T-helper 17 cell (primary cell): ENCODE results near the gene PCCB. TPM values are rescaled to one million over a fixed set of nuclear protein-coding genes. Genes with fewer than 3 reads are reported as not detected.
A peak's percentile ranks its signal among the peaks of the same experiment; 100 is the strongest.
"Not testable (repeated sequence)": the region's sequence is repeated elsewhere in the genome, so short reads cannot be mapped to it uniquely, and the experiment has no call there.

Experiments
- ATAC-seq: fragments of 150-1000 bp; cut with Tn5 transposase; 2 replicates; pipeline ENCODE4 v1.10.0; 2021; ENCODE audit warnings: mild to moderate bottlenecking, moderate library complexity
- DNase-seq, 3 donors: peaks; one replicate each; pipeline versions ENCODE4 v3.0.0 to v3.0.0-alpha.2; 2020 to 2021
- H3K9me3 ChIP-seq: one replicate; pipeline ENCODE4 v1.7.0; 2013; ENCODE audit warnings: low read length, mild to moderate bottlenecking; ENCODE audit not compliant: control insufficient read depth, poor library complexity, severe bottlenecking
- H3K27ac Mint-ChIP-seq: one replicate; pipeline ENCODE4 v1.8.0; 2022; ENCODE audit warnings: mild to moderate bottlenecking, moderate library complexity, mixed read lengths
- H3K27me3 Mint-ChIP-seq: one replicate; pipeline ENCODE4 v1.8.0; 2022; ENCODE audit warnings: mixed read lengths
- H3K36me3 Mint-ChIP-seq: one replicate; pipeline ENCODE4 v1.8.0; 2022; ENCODE audit warnings: low read depth, mixed read lengths
- H3K4me1 Mint-ChIP-seq: one replicate; pipeline ENCODE4 v1.8.0; 2022; ENCODE audit warnings: mild to moderate bottlenecking, mixed read lengths
- H3K4me3 Mint-ChIP-seq: one replicate; pipeline ENCODE4 v1.8.0; 2022; ENCODE audit warnings: mild to moderate bottlenecking, moderate library complexity, mixed read lengths
- total RNA-seq, 4 donors: library from RNA in 2 of 4; stranded (reverse) in 2 of 4; gene quantifications; one replicate each; pipeline ENCODE4 v1.2.3 and lab custom pipeline; 2022 to 2026

PCCB gene
- total RNA-seq, 2 donors from 2014 or later: 13.0 to 13.3 TPM

GRCh38 chr3:136343873-136344555 is 93.9 kb downstream of the PCCB start:
- DNase-seq: no peak
- peak overlapping the region; percentile 59 for H3K27ac Mint-ChIP-seq
- no peaks in the 10 kb centered on the region for H3K4me1 Mint-ChIP-seq
- no peak overlapping the region for H3K4me3 Mint-ChIP-seq
- H3K27me3 Mint-ChIP-seq: no peaks in the 10 kb centered on the region
- H3K36me3 Mint-ChIP-seq: no peaks in the 10 kb centered on the region
- H3K9me3 ChIP-seq: no peaks in the 10 kb centered on the region
- no peak for ATAC-seq

GRCh38 chr3:136346486-136346885 is 96.3 kb downstream of the PCCB start:
- H3K4me3 Mint-ChIP-seq: no peak overlapping the region
- H3K27me3 Mint-ChIP-seq: no peaks in the 10 kb centered on the region
- no peaks in the 10 kb centered on the region for H3K9me3 ChIP-seq
- H3K27ac Mint-ChIP-seq: peak overlapping the region; percentile 68
- H3K36me3 Mint-ChIP-seq: no peaks in the 10 kb centered on the region
- no peak for DNase-seq
- ATAC-seq: no peak
- H3K4me1 Mint-ChIP-seq: no peaks in the 10 kb centered on the region

- H3K4me3 Mint-ChIP-seq: no peak overlapping the region
- H3K9me3 ChIP-seq: no peaks in the 10 kb centered on the region
- DNase-seq (no peak), ATAC-seq (no peak)
- H3K27ac Mint-ChIP-seq: no peak overlapping the region
- no peaks in the 10 kb centered on the region for H3K27me3 Mint-ChIP-seq
- peaks cover 6% of the 10 kb centered on the region for H3K36me3 Mint-ChIP-seq
- peaks cover 3% of the 10 kb centered on the region for H3K4me1 Mint-ChIP-seq
These were observed 100.0 kb downstream of the PCCB start for GRCh38 chr3:136350132-136350531.

GRCh38 chr3:136350557-136350956 is 100.4 kb downstream of the PCCB start:
- Mint-ChIP-seq H3K27me3 (no peaks in the 10 kb centered on the region), H3K4me3 (no peak overlapping the region), H3K4me1 (peaks cover 3% of the 10 kb centered on the region), H3K27ac (no peak overlapping the region), H3K36me3 (peaks cover 9% of the 10 kb centered on the region)
- DNase-seq (no peak), ATAC-seq (no peak)
- H3K9me3 ChIP-seq: no peaks in the 10 kb centered on the region

GRCh38 chr3:136351351-136351750 is 101.2 kb downstream of the PCCB start:
- ATAC-seq: no peak
- Mint-ChIP-seq H3K27me3 (no peaks in the 10 kb centered on the region), H3K36me3 (peaks cover 9% of the 10 kb centered on the region)

GRCh38 chr3:136351905-136352304 is 101.8 kb downstream of the PCCB start:
- H3K27ac Mint-ChIP-seq: peak overlapping the region; percentile 79
- no peaks in the 10 kb centered on the region for H3K9me3 ChIP-seq
- ATAC-seq: no peak
- peaks cover 9% of the 10 kb centered on the region for H3K36me3 Mint-ChIP-seq
- H3K27me3 Mint-ChIP-seq: no peaks in the 10 kb centered on the region
- H3K4me1 Mint-ChIP-seq: peaks cover 3% of the 10 kb centered on the region
- DNase-seq: no peak
- H3K4me3 Mint-ChIP-seq: no peak overlapping the region

More at GRCh38 chr3:136351351-136351750, 101.2 kb downstream of the PCCB start:
- no peaks in the 10 kb centered on the region for H3K9me3 ChIP-seq
- H3K4me1 Mint-ChIP-seq: peaks cover 3% of the 10 kb centered on the region
- no peak overlapping the region for H3K4me3 Mint-ChIP-seq
- no peak for DNase-seq
- H3K27ac Mint-ChIP-seq: no peak overlapping the region

- H3K36me3 Mint-ChIP-seq: peaks cover 9% of the 10 kb centered on the region
- H3K4me3 Mint-ChIP-seq: no peak overlapping the region
- ATAC-seq: no peak
- DNase-seq: no peak
- H3K27ac Mint-ChIP-seq: peak overlapping the region; percentile 79
- H3K9me3 ChIP-seq: no peaks in the 10 kb centered on the region
- no peaks in the 10 kb centered on the region for H3K27me3 Mint-ChIP-seq
- H3K4me1 Mint-ChIP-seq: peaks cover 3% of the 10 kb centered on the region
These were observed 103.3 kb downstream of the PCCB start for GRCh38 chr3:136353461-136353860.

- Mint-ChIP-seq H3K4me3 (no peak overlapping the region), H3K4me1 (peaks cover 5% of the 10 kb centered on the region), H3K27ac (no peak overlapping the region), H3K36me3 (peaks cover 2% of the 10 kb centered on the region), H3K27me3 (no peaks in the 10 kb centered on the region)
- ATAC-seq: no peak
- DNase-seq: no peak
- H3K9me3 ChIP-seq: no peaks in the 10 kb centered on the region
These were observed 116.1 kb downstream of the PCCB start for GRCh38 chr3:136366289-136366688.

- not testable (repeated sequence) for H3K27me3 Mint-ChIP-seq, H3K4me1 Mint-ChIP-seq, H3K9me3 ChIP-seq, H3K4me3 Mint-ChIP-seq, H3K27ac Mint-ChIP-seq, H3K36me3 Mint-ChIP-seq, ATAC-seq, DNase-seq
These were observed 125.7 kb downstream of the PCCB start for GRCh38 chr3:136375800-136376199.

- Mint-ChIP-seq H3K36me3 (peaks cover 5% of the 10 kb centered on the region), H3K4me3 (no peak overlapping the region), H3K27ac (no peak overlapping the region), H3K27me3 (no peaks in the 10 kb centered on the region), H3K4me1 (peaks cover 4% of the 10 kb centered on the region)
- DNase-seq (no peak), ATAC-seq (no peak)
- H3K9me3 ChIP-seq: no peaks in the 10 kb centered on the region
These were observed 127.4 kb downstream of the PCCB start for GRCh38 chr3:136377508-136377907.

- DNase-seq (no peak), ATAC-seq (no peak)
- no peaks in the 10 kb centered on the region for H3K27me3 Mint-ChIP-seq
- H3K4me3 Mint-ChIP-seq: no peak overlapping the region
- H3K36me3 Mint-ChIP-seq: peaks cover 5% of the 10 kb centered on the region
- no peaks in the 10 kb centered on the region for H3K9me3 ChIP-seq
- H3K4me1 Mint-ChIP-seq: peaks cover 4% of the 10 kb centered on the region
- H3K27ac Mint-ChIP-seq: no peak overlapping the region
These were observed 127.9 kb downstream of the PCCB start for GRCh38 chr3:136378011-136378410.

Other genes with a start within 250 kb of the PCCB start
- 100 to 1,000 TPM in 1 of 2 donors, 10 to 100 TPM in 1; 95.6 to 135 TPM for gene MSL2, start 54.0 kb upstream of the PCCB start, total RNA-seq